IMR-90 (cell line): ENCODE results near the gene TMEM158. TPM values are rescaled to one million over a fixed set of nuclear protein-coding genes. Genes with fewer than 3 reads are reported as not detected.

ENCODE experiments used
- ATAC-seq: fragments of 200-7000 bp; cut with Tn5 transposase; 2 replicates; pipeline ENCODE4 v1.9.1; 2020; ENCODE audit warnings: low read depth, mild to moderate bottlenecking, moderate library complexity
- BruUV-seq: library from RNA; stranded (reverse); fragments of 400-500 nt; replicated peaks from 2 replicates; lab custom pipeline; 2021; lab: Mats Ljungman, UMichigan
- CTCF ChIA-PET: fragments of 300-600 bp; formaldehyde crosslinking; extraction: SDS; loops from one replicate; lab custom pipeline; 2021; ENCODE audit warnings: antibody characterized with exemption; lab: Yijun Ruan, JAX
- POLR2A ChIA-PET: fragments of 300-600 bp; sonication (Branson Sonifier 250); formaldehyde crosslinking; loops from one replicate; lab custom pipeline; 2022; ENCODE audit warnings: antibody characterized with exemption; ENCODE audit not compliant: unreplicated experiment; lab: Charles Lee
- DNase-seq: peaks from one replicate; pipeline ENCODE4 v3.0.0; 2013
- H2AFZ ChIP-seq: replicated peaks from 2 replicates; pipeline ENCODE3; 2013; ENCODE audit warnings: low read length, mild to moderate bottlenecking; ENCODE audit not compliant: poor library complexity
- H2AK5ac ChIP-seq: 2 replicates; pipeline ENCODE4 v1.6.1; 2013; ENCODE audit warnings: low read depth, low read length, inconsistent platforms
- H2AK9ac ChIP-seq: replicated peaks from 2 replicates; pipeline ENCODE3; 2013; ENCODE audit warnings: mild to moderate bottlenecking, low read depth, low read length, moderate library complexity; ENCODE audit not compliant: poor library complexity
- H2BK120ac ChIP-seq: 2 replicates; pipeline ENCODE4 v1.6.1; 2013; ENCODE audit warnings: low read depth, low read length, inconsistent platforms
- H2BK15ac ChIP-seq: 3 replicates; pipeline ENCODE4 v1.6.1; 2013; ENCODE audit warnings: low read depth, low read length, inconsistent platforms
- H2BK20ac ChIP-seq: 2 replicates; pipeline ENCODE4 v1.6.1; 2013; ENCODE audit warnings: low read depth, mild to moderate bottlenecking, inconsistent platforms, low read length, moderate library complexity
- H2BK5ac ChIP-seq: 2 replicates; pipeline ENCODE4 v1.6.1; 2013; ENCODE audit warnings: mild to moderate bottlenecking, low read depth, low read length, inconsistent platforms; ENCODE audit not compliant: poor library complexity, severe bottlenecking
- H3K14ac ChIP-seq: replicated peaks from 2 replicates; pipeline ENCODE4 v1.6.1; 2013; ENCODE audit warnings: low read depth, low read length, inconsistent platforms
- H3K18ac ChIP-seq: 2 replicates; pipeline ENCODE4 v1.6.1; 2013; ENCODE audit warnings: low read depth, low read length, control low read depth
- H3K23ac ChIP-seq: 2 replicates; pipeline ENCODE4 v1.6.1; 2013; ENCODE audit warnings: low read depth, low read length, inconsistent platforms
- H3K27ac ChIP-seq: 2 replicates; pipeline ENCODE4 v1.5.1; 2013; ENCODE audit warnings: mild to moderate bottlenecking, control low read depth, low read length; ENCODE audit not compliant: insufficient read depth
- H3K27me3 ChIP-seq: 2 replicates; pipeline ENCODE4 v1.6.1; 2013; ENCODE audit warnings: low read length; ENCODE audit not compliant: control insufficient read depth, insufficient read depth
- H3K36me3 ChIP-seq: 2 replicates; pipeline ENCODE4 v1.6.1; 2013; ENCODE audit warnings: low read length, mixed read lengths; ENCODE audit not compliant: control insufficient read depth, insufficient read depth
- H3K4ac ChIP-seq: 2 replicates; pipeline ENCODE4 v1.6.1; 2013; ENCODE audit warnings: low read depth, low read length, inconsistent platforms
- H3K4me1 ChIP-seq: 2 replicates; pipeline ENCODE4 v1.6.1; 2013; ENCODE audit warnings: low read length, mixed read lengths; ENCODE audit not compliant: control insufficient read depth, insufficient read depth
- H3K4me2 ChIP-seq: 2 replicates; pipeline ENCODE4 v1.6.1; 2013; ENCODE audit warnings: low read depth, mild to moderate bottlenecking, control low read depth, low read length, moderate library complexity
- H3K4me3 ChIP-seq: 2 replicates; pipeline ENCODE4 v1.5.1; 2013; ENCODE audit warnings: low read depth, mild to moderate bottlenecking, control low read depth, low read length, moderate library complexity; ENCODE audit not compliant: insufficient read depth
- H3K56ac ChIP-seq: 2 replicates; pipeline ENCODE4 v1.6.1; 2013; ENCODE audit warnings: low read length, inconsistent platforms; ENCODE audit not compliant: insufficient read depth; ENCODE audit errors: extremely low read depth
- H3K79me1 ChIP-seq, 2 experiments: 2 replicates each; pipeline ENCODE4 v1.6.1; 2013; ENCODE audit warnings: low read length in 2 of 2, inconsistent platforms in 1 of 2, low read depth in 1 of 2
- H3K9ac ChIP-seq: 2 replicates; pipeline ENCODE4 v1.6.1; 2013; ENCODE audit warnings: low read depth, low read length, control low read depth
- H3K9me1 ChIP-seq: 2 replicates; pipeline ENCODE4 v1.6.1; 2013; ENCODE audit warnings: low read length, inconsistent platforms; ENCODE audit not compliant: insufficient read depth
- H3K9me3 ChIP-seq: 2 replicates; pipeline ENCODE4 v1.6.1; 2013; ENCODE audit warnings: low read length; ENCODE audit not compliant: control insufficient read depth, insufficient read depth
- H4K20me1 ChIP-seq: 2 replicates; pipeline ENCODE4 v1.6.1; 2013; ENCODE audit warnings: low read length, inconsistent platforms; ENCODE audit not compliant: insufficient read depth
- H4K5ac ChIP-seq: 2 replicates; pipeline ENCODE4 v1.6.1; 2013; ENCODE audit warnings: mild to moderate bottlenecking, low read depth, low read length, control low read depth
- H4K8ac ChIP-seq, 2 experiments: 2 replicates each; pipeline ENCODE4 v1.6.1; 2013; ENCODE audit warnings: low read depth in 2 of 2, low read length in 2 of 2, control low read depth in 1 of 2, inconsistent platforms in 1 of 2
- H4K91ac ChIP-seq: 2 replicates; pipeline ENCODE4 v1.6.1; 2013; ENCODE audit warnings: low read depth, low read length, inconsistent platforms; ENCODE audit not compliant: insufficient read depth
- BHLHE40 ChIP-seq: fragments of 150-350 bp; IDR thresholded peaks from 2 replicates; pipeline ENCODE4 v1.6.1; 2016; ENCODE audit warnings: mild to moderate bottlenecking, low read depth, low read length
- CHD1 ChIP-seq: IDR thresholded peaks from 2 replicates; pipeline ENCODE4 v1.6.1; 2012; ENCODE audit warnings: low read depth, low read length, improper control_type of control experiment
- CTCF ChIP-seq: conservative IDR thresholded peaks from 2 replicates; pipeline ENCODE4 v1.5.1; 2012; ENCODE audit warnings: mild to moderate bottlenecking, low read depth, low read length, improper control_type of control experiment
- ELK1 ChIP-seq: fragments of 150-350 bp; IDR thresholded peaks from 2 replicates; pipeline ENCODE4 v1.6.1; 2016; ENCODE audit warnings: low read depth, mild to moderate bottlenecking, low read length, moderate library complexity, borderline replicate concordance
- FOS ChIP-seq: fragments of 150-350 bp; IDR thresholded peaks from 2 replicates; pipeline ENCODE4 v1.6.1; 2016; ENCODE audit warnings: low read depth, low read length
- MAFK ChIP-seq: IDR thresholded peaks from 2 replicates; pipeline ENCODE4 v1.6.1; 2012; ENCODE audit warnings: low read depth, low read length, improper control_type of control experiment
- MAZ ChIP-seq: IDR thresholded peaks from 2 replicates; pipeline ENCODE4 v1.6.1; 2012; ENCODE audit warnings: low read depth, mild to moderate bottlenecking, low read length, improper control_type of control experiment, moderate library complexity, borderline replicate concordance
- MXI1 ChIP-seq: IDR thresholded peaks from 2 replicates; pipeline ENCODE4 v1.6.1; 2012; ENCODE audit warnings: low read depth, mild to moderate bottlenecking, low read length, moderate library complexity, borderline replicate concordance
- NFE2L2 ChIP-seq: fragments of 150-350 bp; IDR thresholded peaks from 2 replicates; pipeline ENCODE4 v1.6.1; 2016; ENCODE audit warnings: low read depth, mild to moderate bottlenecking, low read length
- POLR2A ChIP-seq: IDR thresholded peaks from 2 replicates; pipeline ENCODE4 v1.6.1; 2012; ENCODE audit warnings: mild to moderate bottlenecking, low read depth, low read length
- RAD21 ChIP-seq: IDR thresholded peaks from 2 replicates; pipeline ENCODE4 v1.6.1; 2012; ENCODE audit warnings: low read length, improper control_type of control experiment
- RCOR1 ChIP-seq: IDR thresholded peaks from 2 replicates; pipeline ENCODE4 v1.6.1; 2012; ENCODE audit warnings: mild to moderate bottlenecking, low read length, improper control_type of control experiment; ENCODE audit not compliant: insufficient replicate concordance
- RFX5 ChIP-seq: IDR thresholded peaks from 2 replicates; pipeline ENCODE4 v1.8.0; 2012; ENCODE audit warnings: low read depth, mild to moderate bottlenecking, low read length, moderate library complexity
- SMC3 ChIP-seq: fragments of 150-350 bp; IDR thresholded peaks from 2 replicates; pipeline ENCODE4 v1.6.1; 2016; ENCODE audit warnings: low read depth, mild to moderate bottlenecking, antibody characterized with exemption, low read length, moderate library complexity
- USF2 ChIP-seq: fragments of 150-350 bp; IDR thresholded peaks from 2 replicates; pipeline ENCODE4 v1.6.1; 2017; ENCODE audit warnings: mild to moderate bottlenecking, antibody characterized with exemption, low read length, low read depth
- WGBS, 2 experiments: methylation state at CpG; one replicate each; pipeline versions ENCODE4 v1.1.5 to v1.1.7; 2013; ENCODE audit warnings: missing lambda C conversion rate in 2 of 2; ENCODE audit not compliant: insufficient read length in 1 of 2; ENCODE audit errors: extremely low coverage in 2 of 2; 5-methylcytosine and 5-hydroxymethylcytosine counted together
- dilution Hi-C: fragments of 300-500 bp; cut with HindIII; formaldehyde crosslinking; loops from one replicate; pipeline ENCODE4 v1.14.3; 2018; ENCODE audit warnings: low sequenced_read_pairs; ENCODE audit not compliant: unreplicated experiment
- in situ Hi-C: fragments of 300-500 bp; cut with MboI; formaldehyde crosslinking; loops from 3 replicates; pipeline ENCODE4 v1.14.3; 2019; ENCODE audit warnings: low sequenced_read_pairs, inconsistent platforms, mixed read lengths
- intact Hi-C: fragments of 100-400 bp; cut with micrococcal nuclease; formaldehyde crosslinking; loops from 2 replicates; pipeline ENCODE4 v1.10.0; 2022
- polyA plus RNA-seq, 3 experiments: library from polyadenylated mRNA; depleted of rRNA; stranded (reverse); fragments of >200 nt; gene quantifications; 2 replicates each; pipeline ENCODE4 v1.2.3, GENCODE V29; 2012; ENCODE audit warnings: low replicate concordance in 1 of 3
- total RNA-seq: library from RNA; depleted of rRNA; stranded (reverse); fragments of >200 nt; gene quantifications from 2 replicates; pipeline ENCODE4 v1.2.3, GENCODE V29; 2012

Gene TMEM158
- total and polyA plus RNA-seq, 2 of the 4 experiments (the other 2 are of a cell fraction) = 1.6 to 16.4 TPM

GRCh38 chr3:45186871-45187270 is 39.2 kb downstream of the TMEM158 start:
- no peak overlapping the region for H3K4me3 ChIP-seq
- H2AK5ac ChIP-seq = peak overlapping the region; percentile 64
- peaks cover 13% of the 10 kb centered on the region for H3K9me1 ChIP-seq
- in situ Hi-C loops = no loop called here
- 0 out of 2 replicates have a peak overlapping the region, but pooled peaks have one; percentile 28 for H2BK20ac ChIP-seq
- intact Hi-C loops = no loop called here
- no peaks in the 10 kb centered on the region for H3K9me3 ChIP-seq
- H3K4ac ChIP-seq = 0 out of 2 replicates have a peak overlapping the region, but pooled peaks have one; percentile 31
- no peak overlapping the region for H4K8ac ChIP-seq
- no peaks in the 10 kb centered on the region for H3K79me1 ChIP-seq
- H4K5ac ChIP-seq = no peak overlapping the region
- CTCF ChIA-PET = no interaction called here
- no peak overlapping the region for H3K4me2 ChIP-seq
- no peak for DNase-seq
- no peak overlapping the region for H2AFZ ChIP-seq
- H2BK15ac ChIP-seq = no peak overlapping the region
- H2BK5ac ChIP-seq = no peak overlapping the region
- H2AK9ac ChIP-seq = no peak overlapping the region
- no peaks in the 10 kb centered on the region for H3K27me3 ChIP-seq
- dilution Hi-C loops = no loop called here
- 0 out of 2 replicates have a peak overlapping the region, but pooled peaks have one; percentile 12 for H3K14ac ChIP-seq
- no peak overlapping the region for H3K56ac ChIP-seq
- H3K4me1 ChIP-seq = peaks cover 8% of the 10 kb centered on the region
- no peak overlapping the region for H3K27ac ChIP-seq
- no TSS peak for BruUV-seq
- POLR2A ChIA-PET = no interaction called here
- H3K23ac ChIP-seq = no peak overlapping the region
- no peaks in the 10 kb centered on the region for H4K20me1 ChIP-seq
- H3K9ac ChIP-seq = no peak overlapping the region
- no peak overlapping the region for H3K18ac ChIP-seq
- no peak overlapping the region for H4K91ac ChIP-seq
- 100% methylated on average over 1 of the region's 6 CpGs; no CpG with 5 or more reads in 1 of the 2 experiments for WGBS, 2 experiments
- H3K36me3 ChIP-seq = no peaks in the 10 kb centered on the region
- no peak for ATAC-seq
- no peak for TF ChIP-seq USF2
- TF ChIP-seq BHLHE40 = no peak
- TF ChIP-seq FOS = no peak
- TF ChIP-seq MAFK = no peak
- TF ChIP-seq POLR2A = no peak
- TF ChIP-seq RCOR1 = no peak
- TF ChIP-seq RFX5 = no peak
- TF ChIP-seq CHD1 = no peak
- no peak for TF ChIP-seq ELK1
- TF ChIP-seq NFE2L2 = no peak
- no peak for TF ChIP-seq SMC3
- TF ChIP-seq MAZ = no peak
- TF ChIP-seq CTCF = no peak
- no peak for TF ChIP-seq RAD21
- TF ChIP-seq MXI1 = no peak
- H2BK120ac ChIP-seq = 0 out of 2 replicates have a peak overlapping the region, but pooled peaks have one; percentile 6
